Lower leg skin (tissue), 3 donors: Measurements from ENCODE around the gene HUNK.

Experiments
- POLR2A ChIP-seq, 2 donors: fragments of 450-650 bp; IDR thresholded peaks; one replicate each; pipeline ENCODE4 v1.6.1; 2016 to 2017; ENCODE audit warnings: antibody characterized with exemption in 2 of 2, mild to moderate bottlenecking in 1 of 2, moderate library complexity in 1 of 2
- TF ChIP-seq, protein P1 (sequence below), 3 donors: fragments of 450-650 bp; IDR thresholded peaks; one replicate each; pipeline ENCODE4 v1.5.1; 2016; ENCODE audit warnings: antibody characterized with exemption in 3 of 3, mild to moderate bottlenecking in 3 of 3, moderate library complexity in 2 of 3

DNA sequence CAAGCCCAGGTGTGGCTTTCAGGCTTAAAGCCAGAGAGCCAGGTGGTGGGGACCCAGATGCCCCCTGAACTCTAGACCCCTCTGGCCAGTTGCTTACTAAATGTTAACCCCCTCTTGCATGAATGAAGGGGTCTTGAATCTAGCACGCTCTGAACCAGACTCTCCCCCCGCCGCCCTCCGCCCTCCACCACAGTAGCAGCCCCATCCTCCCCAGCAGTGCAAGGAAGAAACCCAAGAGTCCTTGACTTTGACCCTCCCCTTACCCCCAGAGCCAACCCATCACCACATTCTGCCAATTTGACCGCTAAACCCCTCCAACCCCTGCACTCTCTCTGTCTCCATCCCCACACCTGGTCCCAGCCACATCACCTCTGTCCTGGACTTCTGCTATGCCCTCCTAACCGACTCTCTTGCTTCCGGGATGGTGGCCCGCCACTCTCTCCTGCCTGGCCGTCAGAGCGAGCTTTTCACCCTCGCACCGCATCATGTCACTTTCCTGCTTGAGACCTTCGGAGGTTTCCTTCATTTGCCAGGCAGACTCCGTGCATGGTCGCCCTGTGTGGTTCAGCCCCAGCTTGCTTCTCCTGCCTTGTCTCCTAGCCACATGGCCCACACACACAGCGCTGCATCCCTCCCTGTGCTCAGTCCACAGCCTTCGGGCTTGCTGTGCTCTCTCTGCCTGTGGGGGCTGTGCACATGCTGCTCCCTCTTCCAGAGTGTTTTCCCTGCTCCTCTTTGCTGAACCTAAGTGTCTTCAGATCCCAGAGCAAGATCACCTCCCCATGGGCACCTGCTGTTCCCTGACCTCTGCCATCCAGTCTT, 113.4 kb downstream of the HUNK start:
- no peak for TF ChIP-seq POLR2A (IDR thresholded peaks at IDR 0.05)
- TF ChIP-seq, protein P1, sequence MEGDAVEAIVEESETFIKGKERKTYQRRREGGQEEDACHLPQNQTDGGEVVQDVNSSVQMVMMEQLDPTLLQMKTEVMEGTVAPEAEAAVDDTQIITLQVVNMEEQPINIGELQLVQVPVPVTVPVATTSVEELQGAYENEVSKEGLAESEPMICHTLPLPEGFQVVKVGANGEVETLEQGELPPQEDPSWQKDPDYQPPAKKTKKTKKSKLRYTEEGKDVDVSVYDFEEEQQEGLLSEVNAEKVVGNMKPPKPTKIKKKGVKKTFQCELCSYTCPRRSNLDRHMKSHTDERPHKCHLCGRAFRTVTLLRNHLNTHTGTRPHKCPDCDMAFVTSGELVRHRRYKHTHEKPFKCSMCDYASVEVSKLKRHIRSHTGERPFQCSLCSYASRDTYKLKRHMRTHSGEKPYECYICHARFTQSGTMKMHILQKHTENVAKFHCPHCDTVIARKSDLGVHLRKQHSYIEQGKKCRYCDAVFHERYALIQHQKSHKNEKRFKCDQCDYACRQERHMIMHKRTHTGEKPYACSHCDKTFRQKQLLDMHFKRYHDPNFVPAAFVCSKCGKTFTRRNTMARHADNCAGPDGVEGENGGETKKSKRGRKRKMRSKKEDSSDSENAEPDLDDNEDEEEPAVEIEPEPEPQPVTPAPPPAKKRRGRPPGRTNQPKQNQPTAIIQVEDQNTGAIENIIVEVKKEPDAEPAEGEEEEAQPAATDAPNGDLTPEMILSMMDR (IDR thresholded peaks at IDR 0.05) = no peak
